ENCODE results near the gene SV2C. TPM values are rescaled to one million over a fixed set of nuclear protein-coding genes. Genes with fewer than 3 reads are reported as not detected.

The SV2C gene
- total and polyA plus RNA-seq, 2 donors (not counting 1 experiment from before 2014, with no cell fraction given), result not detected

GRCh38 chr5:76269932-76270610 is 186.9 kb downstream of the SV2C start:
- CTCF ChIA-PET, result no interaction called here
- H3K4me3 Mint-ChIP-seq, result no peak overlapping the region
- no peak for ATAC-seq (ENCODE audit: low read depth)

More at GRCh38 chr5:76269932-76270610, 186.9 kb downstream of the SV2C start:
- no peak overlapping the region for H3K9ac ChIP-seq (ENCODE audit: low read length)
- H3K4me3 ChIP-seq (ENCODE audit: control extremely low read depth in 1 of 5, extremely low read depth in 1 of 5, insufficient read depth in 1 of 5, low read depth in 2 of 5, low read length in 4 of 5), result no peak overlapping the region
- H3K79me2 ChIP-seq (ENCODE audit: control insufficient read depth, insufficient read depth, low read length), result no peaks in the 10 kb centered on the region
- Mint-ChIP-seq H3K27ac (no peak overlapping the region), H3K4me1 (no peaks in the 10 kb centered on the region), H3K9me3 (ENCODE audit: insufficient read depth) (no peaks in the 10 kb centered on the region), H3K27me3 (peaks cover 33% of the 10 kb centered on the region)
- no peaks in the 10 kb centered on the region for H4K20me1 ChIP-seq (ENCODE audit: control insufficient read depth, insufficient read depth, low read length, poor library complexity, severe bottlenecking)
- no peak overlapping the region for H3K4me2 ChIP-seq (replicated peaks; ENCODE audit: low read depth, low read length, poor library complexity, severe bottlenecking)
- 0% methylated on average over 1 of the region's 1 CpG for WGBS (ENCODE audit: insufficient coverage)
- no peaks in the 10 kb centered on the region for H3K36me3 ChIP-seq (replicated peaks in 1 of 2; ENCODE audit: control extremely low read depth in 1 of 2, control insufficient read depth in 1 of 2, extremely low read depth in 1 of 2, insufficient read depth in 2 of 2, low read length in 1 of 2)
- H3K27me3 ChIP-seq (replicated peaks in 1 of 4; ENCODE audit: control extremely low read depth in 1 of 4, control insufficient read depth in 3 of 4, insufficient read depth in 4 of 4, low read length in 3 of 4), result peaks cover 0 to 4% (median 2%) of the 10 kb centered on the region in 4 experiments
- H3K9me3 ChIP-seq (ENCODE audit: control extremely low read depth in 1 of 3, control insufficient read depth in 2 of 3, insufficient read depth in 1 of 3, low read length in 2 of 3), result no peaks in the 10 kb centered on the region
- no peak overlapping the region for H3K27ac ChIP-seq (ENCODE audit: low read length in 2 of 2)
- no peak overlapping the region for H2AFZ ChIP-seq (ENCODE audit: insufficient read depth, low read depth, low read length, poor library complexity, severe bottlenecking)
- no peak for TF ChIP-seq CTCF (IDR thresholded peaks at IDR 0.05)
- TF ChIP-seq EZH2 (IDR thresholded peaks at IDR 0.05; ENCODE audit: borderline replicate concordance, insufficient read depth, low read depth, low read length, poor library complexity, severe bottlenecking), result no peak
- DNase-seq, result no peak
- H3K4me1 ChIP-seq (ENCODE audit: control insufficient read depth in 2 of 2, insufficient read depth in 2 of 2, low read length in 2 of 2), result no peaks in the 10 kb centered on the region
- intact Hi-C loops (cut with micrococcal nuclease), result no loop called here
- POLR2A ChIA-PET, result no interaction called here
